Stimulated activated CD8-positive, alpha-beta memory T cell treated with anti-CD3 and anti-CD28 coated beads, Interleukin-4, amount 100 ng/mL, for 48 hours (primary cell): ENCODE measurements around the gene FBXL13.
"Not testable (repeated sequence)": the region's sequence is repeated elsewhere in the genome, so short reads cannot be mapped to it uniquely, and the experiment has no call there.

ENCODE experiments used
- DNase-seq: peaks from one replicate; pipeline ENCODE4 v3.0.0-alpha.2; 2020

Gene FBXL13

DNA sequence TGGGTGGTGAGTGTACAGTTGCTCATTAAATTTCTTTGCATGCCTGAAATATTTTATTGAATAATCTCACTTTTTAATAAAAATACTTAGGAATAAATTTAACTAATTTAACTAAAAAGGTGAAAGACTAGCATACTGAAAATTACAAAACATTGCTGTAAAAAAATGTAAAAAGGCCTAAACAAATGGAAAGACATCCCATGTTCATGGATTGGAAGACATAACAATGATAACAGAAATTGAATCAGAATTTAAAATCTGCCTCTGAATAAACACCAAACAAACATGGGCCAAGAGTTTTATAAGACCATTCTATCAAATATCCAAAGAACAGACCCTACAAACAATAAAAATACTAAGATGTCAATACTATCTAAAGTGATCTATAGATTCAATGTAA lies 94.9 kb downstream of the FBXL13 start:
- no peak for DNase-seq

DNA sequence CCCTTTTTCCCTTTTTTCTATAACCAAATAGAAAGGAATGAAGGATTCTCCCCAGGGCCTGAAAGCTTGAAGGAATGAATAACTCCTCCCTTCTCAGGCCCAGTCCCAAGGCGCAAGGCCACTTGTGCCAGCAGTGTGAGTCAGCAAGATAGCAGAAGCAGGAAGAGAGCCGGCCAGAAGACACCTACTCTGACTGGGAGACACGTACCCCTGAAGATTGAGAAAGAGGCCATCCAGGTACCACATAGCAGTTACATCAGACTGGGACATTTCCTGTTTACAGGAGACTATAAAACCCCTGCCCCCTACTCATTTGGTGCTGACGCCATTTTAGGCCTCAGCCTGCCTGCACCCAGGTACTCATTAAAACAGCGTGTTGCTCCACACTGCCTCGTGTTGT lies 96.3 kb downstream of the FBXL13 start:
- DNase-seq = no peak

DNA sequence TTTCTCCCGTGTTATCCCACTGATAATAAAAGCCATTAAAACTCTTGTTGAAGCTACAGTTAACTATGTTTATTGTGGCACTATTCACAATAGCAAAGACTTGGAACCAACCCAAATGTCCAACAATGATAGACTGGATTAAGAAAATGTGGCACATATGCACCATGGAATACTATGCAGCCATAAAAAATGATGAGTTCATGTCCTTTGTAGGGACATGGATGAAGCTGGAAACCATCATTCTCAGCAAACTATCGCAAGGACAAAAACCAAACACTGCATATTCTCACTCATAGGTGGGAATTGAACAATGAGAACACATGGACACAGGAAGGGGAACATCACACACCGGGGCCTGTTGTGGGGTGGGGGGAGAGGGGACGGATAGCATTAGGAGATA lies 97.0 kb downstream of the FBXL13 start:
- DNase-seq = not testable (repeated sequence)

DNA sequence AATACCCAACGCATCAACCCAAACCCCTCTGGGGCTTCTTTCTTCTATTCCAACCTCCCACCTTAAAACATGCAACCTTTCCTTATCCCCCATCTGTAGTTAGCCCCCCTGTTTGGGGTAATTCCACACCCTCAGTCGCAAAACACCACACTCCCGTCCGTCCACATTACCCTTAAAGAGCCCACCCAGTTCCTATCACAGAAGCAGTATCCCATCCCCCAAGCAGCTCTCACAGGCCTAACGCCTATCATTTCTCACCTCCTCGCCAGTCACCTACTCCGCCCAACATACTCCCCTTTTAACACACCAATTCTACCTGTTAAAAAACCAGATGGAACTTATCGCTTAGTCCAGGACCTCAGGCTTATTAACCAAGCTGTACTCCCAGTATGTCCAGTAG lies 98.1 kb downstream of the FBXL13 start:
- DNase-seq = no peak

DNA sequence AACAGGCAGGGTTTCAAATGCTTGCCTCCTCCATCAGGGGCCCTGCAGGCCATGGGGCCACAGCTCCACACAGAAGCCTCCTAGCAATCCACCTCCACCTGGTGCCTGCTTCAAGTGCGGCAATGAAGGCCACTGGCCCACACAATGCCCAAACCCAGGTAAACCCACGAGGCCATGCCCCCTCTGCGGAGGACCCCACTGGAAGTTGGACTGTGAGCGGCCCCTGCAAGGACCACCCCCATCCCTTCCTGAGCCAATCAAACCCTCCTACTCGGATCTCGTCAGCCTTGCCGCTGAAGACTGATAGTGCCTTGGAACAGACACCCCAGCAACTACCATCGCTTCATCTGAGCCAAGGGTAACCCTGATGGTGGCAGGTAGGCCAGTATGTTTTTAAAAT lies 98.7 kb downstream of the FBXL13 start:
- no peak for DNase-seq

DNA sequence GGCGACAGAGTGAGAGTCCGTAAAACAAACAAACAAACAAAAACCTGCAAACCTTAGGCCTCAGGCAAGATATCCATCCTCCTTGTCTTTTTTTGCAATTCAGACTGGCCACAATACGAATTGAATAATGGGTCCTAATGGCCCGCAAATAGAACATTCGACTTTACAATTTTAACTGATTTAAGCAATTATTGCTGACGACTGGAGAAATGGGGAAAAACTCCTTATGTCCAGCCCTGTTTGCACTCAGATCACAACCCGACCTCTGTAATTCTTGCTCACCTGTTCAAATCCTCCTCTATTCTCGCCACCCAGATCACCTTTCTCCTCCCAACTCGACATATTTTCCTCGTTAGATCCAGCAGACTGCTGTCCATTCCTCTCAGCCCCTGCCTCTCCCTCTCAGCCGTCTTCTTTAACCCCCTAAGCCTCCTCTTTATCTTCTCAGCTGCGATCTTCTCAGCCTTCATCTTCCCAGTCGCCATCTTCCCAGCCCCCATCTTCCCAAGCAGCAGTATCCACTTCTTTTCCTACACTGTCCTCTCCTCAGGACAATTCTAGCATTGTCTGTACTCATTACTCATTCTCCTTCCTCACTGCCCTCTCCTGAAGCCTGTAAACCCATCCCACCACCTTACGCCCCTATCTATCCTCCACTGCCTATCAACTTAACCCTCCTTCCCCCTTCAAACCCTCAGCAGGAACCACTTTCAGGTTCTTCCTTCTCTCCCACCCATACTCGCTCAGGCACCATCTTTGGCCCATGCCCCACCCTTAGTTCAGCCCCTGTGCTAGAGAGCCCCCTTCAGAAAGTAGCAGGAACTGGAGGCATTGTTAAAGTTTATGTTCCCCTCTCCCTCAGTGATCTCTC lies 100.0 kb downstream of the FBXL13 start:
- no peak for DNase-seq

DNA sequence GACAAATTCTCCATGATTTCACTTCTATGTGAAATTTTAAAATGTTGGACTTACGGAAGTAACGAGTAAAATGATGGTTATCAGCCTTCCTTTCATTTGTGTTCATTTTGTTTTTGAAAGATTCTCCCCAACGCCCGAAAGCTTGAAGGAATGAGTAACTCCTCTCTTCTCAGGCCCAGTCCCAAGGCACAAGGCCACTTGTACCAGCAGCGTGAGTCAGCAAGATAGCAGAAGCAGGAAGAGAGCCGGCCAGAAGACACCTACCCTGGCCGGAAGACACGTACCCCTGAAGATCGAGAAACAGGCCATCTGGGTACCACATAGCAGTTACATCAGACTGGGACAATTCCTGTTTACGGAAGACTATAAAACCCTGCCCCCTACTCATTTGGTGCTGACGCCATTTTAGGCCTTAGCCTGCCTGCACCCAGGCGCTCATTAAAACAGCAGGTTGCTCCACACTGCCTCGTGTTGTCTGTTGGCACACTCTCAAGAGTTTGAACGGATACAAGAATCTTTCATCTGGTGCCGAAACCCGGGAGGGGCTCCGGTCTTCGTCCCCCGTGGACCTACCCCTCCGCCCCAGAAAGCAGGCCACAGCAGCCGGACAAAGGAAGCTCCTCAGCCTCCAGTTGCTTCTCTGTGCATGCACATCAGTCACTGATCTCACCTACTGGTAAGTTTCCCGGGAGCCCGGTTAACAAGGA lies 101.3 kb downstream of the FBXL13 start:
- DNase-seq = no peak

DNA sequence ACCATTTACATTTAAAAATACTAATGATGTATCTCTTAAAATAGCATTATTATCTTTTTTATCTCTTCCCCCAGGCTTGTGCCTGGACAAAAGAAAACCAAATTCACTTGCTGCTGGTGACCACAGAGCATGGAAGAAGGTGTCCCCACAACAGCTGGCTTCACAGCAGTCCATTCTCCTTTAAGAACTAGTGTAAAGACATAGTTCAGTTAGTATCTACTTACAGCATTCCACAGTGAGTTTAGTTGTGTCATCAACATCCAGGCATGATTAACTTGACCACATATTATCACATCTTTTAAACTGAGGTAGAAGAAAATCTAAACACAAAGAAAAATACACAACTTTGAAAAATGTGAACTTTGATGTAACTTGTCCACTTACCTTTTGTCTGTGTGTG lies 106.8 kb downstream of the FBXL13 start:
- no peak for DNase-seq

DNA sequence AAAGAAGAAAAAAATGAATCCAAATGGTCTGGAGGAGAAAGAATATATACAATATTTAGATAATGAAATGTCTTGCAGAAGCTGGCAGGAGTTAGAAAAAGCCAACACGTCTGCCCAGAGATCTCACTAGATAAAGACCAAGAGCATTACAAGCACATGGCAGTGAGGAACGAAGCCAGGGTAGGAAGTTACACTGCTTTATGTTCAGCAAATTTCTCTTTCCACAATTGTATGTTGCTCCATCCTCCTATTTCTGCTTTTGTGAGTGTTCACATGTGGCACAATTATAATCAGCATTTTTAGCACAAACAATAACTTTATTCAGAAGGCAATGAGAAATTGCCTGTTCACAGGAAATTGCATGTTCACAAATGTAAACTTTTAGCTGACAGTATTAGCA lies 108.1 kb downstream of the FBXL13 start:
- no peak for DNase-seq

DNA sequence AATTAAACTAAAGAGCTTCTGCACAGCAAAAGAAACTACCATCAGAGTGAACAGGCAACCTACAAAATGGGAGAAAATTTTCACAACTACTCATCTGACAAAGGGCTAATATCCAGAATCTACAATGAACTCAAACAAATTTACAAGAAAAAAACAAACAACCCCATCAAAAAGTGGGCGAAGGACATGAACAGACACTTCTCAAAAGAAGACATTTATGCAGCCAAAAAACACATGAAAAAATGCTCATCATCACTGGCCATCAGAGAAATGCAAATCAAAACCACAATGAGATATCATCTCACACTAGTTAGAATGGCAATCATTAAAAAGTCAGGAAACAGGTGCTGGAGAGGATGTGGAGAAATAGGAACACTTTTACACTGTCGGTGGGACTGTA lies 112.6 kb downstream of the FBXL13 start:
- DNase-seq = not testable (repeated sequence)

DNA sequence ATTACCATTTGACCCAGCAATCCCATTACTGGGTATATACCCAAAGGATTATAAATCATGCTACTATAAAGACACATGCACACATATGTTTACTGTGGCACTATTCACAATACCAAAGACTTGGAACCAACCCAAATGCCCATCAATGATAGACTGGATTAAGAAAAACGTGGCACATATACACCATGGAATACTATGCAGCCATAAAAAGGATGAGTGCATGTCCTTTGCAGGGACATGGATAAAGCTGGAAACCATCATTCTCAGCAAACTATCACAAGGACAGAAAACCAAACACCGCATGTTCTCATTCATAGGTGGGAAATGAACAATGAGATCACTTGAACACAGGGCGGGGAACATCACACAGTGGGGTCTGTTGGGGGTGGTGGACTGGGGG lies 116.6 kb downstream of the FBXL13 start:
- not testable (repeated sequence) for DNase-seq

DNA sequence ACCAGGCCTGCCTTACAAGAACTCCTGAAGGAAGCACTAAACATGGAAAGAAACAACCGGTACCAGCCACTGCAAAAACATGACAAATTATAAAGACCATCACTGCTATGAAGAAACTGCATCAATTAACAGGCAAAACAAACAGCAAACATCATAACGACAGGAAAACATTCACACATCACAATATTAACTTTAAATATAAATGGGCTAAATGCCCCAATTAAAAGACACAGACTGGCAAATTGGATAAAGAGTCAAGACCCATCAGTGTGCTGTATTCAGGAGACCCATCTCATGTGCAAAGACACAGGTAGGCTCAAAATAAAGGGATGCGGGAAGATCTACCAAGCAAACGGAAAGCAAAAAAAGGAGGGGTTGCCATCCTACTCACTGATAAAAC lies 120.2 kb downstream of the FBXL13 start:
- not testable (repeated sequence) for DNase-seq

DNA sequence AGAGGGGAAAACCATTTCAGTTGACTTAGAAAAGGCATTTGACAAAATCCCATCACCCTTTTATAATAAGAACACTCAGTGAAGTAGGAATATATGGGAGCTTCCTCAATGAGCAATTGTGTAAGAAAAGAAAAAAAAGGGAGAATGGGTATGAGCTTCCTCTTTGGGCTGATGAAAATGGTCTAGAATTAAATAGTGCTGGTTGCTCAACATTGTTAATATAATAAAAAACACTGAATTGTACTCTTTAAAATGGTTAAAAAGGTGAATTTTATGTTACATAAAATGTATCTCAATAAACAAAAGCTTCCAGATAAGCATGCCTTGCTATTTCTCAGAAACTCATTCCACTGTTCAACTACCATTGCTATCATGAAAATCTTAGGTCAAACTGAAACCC lies 121.2 kb downstream of the FBXL13 start:
- no peak for DNase-seq

DNA sequence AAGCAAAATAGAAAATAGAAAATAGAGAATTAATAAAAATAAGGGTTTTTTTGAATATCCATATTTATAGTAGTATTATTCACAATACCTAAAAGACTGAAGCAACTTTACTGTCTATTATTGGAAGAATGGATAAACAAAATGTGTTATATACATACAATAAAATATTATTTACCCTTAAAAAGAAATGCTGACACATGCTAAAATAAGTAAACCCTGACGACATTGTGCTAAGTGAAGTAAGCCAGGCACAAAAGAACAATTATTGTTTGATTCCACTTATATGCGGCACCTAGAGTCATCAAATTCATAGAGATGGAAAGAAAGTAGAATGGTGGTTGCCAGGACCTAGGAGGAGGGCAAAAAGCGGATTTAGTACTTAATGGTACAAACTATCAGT lies 122.8 kb downstream of the FBXL13 start:
- no peak for DNase-seq

DNA sequence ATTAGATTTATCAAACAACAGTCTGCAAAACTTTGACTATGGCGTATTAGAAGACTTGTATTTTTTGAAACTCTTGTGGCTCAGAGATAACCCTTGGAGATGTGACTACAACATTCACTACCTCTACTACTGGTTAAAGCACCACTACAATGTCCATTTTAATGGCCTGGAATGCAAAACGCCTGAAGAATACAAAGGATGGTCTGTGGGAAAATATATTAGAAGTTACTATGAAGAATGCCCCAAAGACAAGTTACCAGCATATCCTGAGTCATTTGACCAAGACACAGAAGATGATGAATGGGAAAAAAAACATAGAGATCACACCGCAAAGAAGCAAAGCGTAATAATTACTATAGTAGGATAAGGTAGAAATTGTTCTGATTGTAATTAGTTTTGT lies 130.4 kb downstream of the FBXL13 start:
- DNase-seq = no peak

DNA sequence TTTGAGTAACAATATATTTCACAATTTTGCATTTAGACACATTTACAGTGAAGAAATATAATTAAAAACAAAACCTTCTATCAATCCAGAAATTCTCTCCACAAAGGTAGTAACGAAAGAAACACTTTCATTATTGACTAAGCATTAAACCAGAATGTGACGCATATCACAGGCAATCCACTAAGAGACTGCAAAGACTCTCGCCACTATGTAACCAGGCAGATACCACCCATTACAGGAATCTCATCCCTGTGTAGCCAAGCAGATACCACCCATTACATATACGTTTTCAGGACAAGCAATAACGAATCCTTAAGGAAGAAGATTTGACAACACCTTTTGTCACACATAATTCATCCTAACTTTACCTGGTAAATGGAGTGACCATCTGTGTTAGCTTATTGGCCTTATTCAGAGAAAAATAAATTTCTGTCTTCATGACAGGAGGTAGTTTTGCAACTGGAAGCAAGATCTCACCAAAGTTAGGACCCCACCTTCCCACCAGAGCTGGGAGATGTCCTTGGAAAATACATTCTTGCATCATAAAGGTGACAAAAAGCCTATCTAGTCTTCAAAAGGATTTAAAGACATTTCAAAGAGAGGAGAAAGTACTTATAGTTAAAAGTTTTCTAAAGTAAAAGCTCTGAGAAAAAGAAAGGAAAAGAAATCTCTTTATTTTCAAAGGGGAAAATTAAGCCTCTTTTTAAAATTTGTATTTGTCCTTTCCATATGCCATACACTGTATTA lies 131.0 kb downstream of the FBXL13 start:
- no peak for DNase-seq

DNA sequence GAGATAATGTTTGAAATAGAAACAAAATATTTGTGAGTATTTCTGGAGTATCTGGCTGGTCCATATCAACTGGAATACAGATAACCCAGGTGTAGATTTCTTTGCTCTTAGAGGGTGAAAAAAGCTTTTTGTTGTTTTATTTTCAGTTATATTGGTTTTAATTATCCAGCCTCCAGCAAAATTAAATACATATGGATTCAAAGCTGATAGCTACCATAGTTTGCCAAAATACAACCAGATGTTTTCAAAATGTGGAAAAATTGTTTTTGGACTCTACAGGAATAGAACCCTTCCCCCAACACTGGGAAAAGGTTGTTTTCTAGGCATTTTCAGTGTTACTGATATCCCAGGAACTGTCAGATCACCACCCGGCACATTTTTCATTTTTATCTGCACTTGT lies 131.7 kb downstream of the FBXL13 start:
- DNase-seq = no peak

DNA sequence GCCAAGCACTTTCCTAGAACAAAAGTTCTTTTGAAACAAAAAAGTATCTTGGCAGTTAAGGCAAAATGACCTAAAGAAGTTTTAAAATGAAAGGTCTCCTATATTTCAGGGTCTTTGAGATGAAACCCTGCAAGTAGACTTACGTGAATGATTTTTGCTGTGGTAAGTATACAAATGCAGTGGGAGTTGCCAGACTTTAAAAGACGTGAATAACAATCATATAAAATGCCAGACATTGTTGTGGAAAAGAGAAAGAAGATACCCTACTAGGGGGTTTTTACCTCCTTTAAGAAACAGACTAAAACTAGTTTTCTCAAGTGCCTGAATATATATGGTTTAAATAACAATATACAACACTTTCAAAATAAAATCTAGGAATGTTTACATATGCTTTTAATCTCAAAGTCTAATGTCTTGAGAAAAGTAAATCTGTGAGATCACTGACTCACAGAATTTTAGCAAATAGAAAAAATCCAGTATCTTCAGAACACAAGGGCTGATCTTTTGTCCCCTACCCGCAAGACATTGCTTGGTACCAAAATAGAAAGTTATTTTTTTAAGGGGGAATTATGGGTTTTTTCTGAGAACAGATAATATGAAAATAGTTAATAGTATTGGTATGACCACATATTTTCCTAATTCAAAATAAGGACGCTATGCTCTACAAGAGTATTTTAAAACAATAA lies 132.3 kb downstream of the FBXL13 start:
- DNase-seq = no peak

DNA sequence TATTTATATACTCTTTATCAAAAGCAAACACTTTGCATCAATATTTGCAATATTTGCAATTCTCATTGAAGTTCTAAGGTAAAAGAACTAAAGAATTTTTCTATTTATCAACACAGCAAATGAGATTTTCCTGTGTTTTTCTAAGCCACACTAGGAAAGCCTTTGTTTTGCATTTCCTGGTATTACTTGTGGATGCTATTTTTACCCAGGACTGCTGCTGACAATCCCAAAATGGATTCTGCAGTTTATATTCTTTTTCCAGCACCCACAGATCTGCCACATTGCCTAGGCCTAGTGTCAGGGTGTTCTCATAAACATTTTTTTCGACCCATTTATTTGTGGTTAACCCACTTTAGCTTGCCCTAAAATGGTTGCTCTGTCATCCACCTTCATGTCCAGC lies 135.9 kb downstream of the FBXL13 start:
- DNase-seq = no peak

DNA sequence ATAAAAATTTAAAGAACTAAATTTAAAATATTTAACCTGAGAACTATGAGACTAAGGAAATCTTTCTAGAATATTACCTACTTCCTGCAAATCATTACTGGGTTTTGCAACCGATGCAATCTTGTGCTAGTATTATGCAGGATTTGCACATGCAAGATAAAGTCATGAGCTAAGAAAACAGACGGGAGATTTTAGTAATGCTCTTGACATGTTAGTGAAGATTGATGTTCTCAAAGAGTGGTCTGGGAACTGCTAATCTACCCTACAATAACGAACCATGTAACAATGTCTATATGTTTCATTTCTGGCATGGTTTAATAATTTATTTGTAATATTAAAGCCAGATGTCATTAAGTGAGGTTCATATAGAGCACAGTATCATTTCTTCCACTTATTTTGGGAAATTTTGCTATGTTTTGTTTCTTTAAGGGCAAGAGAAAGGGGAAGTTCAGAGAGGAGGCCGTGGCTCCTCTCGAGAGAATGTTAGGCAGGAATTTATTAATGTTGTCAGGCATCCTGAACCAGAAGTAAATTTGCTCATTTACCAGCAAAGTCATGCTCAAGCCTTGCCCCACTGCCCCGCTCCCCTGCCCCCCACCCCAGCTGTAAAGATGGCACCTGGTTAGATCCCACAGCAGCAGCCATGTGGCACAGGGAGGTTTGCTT lies 139.0 kb downstream of the FBXL13 start:
- DNase-seq = no peak

DNA sequence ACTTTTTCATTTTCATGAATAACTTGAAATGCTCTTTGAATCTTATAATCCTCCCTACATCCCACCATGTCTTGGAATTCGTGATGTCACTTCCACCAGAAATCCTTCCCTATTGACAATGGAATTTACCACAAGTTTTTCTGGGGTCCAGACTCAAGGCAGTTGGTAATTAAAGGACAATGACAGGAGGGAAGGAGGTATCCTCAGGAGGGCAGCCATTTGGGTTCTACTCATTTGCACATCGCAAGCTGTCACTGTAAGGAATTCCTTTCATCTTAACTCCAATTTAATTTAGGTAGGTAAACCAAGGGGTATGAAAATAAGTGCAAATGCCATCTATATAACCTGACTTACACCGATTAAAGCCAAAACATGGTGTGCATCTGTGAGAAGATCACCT lies 139.9 kb downstream of the FBXL13 start:
- DNase-seq = no peak

DNA sequence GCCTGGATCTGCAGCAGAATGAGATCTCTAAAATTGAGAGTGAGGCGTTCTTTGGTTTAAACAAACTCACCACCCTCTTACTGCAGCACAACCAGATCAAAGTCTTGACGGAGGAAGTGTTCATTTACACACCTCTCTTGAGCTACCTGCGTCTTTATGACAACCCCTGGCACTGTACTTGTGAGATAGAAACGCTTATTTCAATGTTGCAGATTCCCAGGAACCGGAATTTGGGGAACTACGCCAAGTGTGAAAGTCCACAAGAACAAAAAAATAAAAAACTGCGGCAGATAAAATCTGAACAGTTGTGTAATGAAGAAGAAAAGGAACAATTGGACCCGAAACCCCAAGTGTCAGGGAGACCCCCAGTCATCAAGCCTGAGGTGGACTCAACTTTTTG lies 140.4 kb downstream of the FBXL13 start:
- DNase-seq = no peak

DNA sequence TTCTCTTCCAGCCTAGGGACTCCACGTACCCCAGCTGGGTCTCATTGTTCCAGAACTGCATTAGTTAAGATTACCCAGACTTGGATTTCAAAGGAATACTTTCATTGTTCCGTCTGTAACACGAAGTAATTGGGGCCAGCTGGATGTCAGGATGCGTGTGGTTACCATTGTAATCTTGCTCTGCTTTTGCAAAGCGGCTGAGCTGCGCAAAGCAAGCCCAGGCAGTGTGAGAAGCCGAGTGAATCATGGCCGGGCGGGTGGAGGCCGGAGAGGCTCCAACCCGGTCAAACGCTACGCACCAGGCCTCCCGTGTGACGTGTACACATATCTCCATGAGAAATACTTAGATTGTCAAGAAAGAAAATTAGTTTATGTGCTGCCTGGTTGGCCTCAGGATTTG lies 140.8 kb downstream of the FBXL13 start:
- no peak for DNase-seq
